ENCODE data around the gene SACS.

DNA sequence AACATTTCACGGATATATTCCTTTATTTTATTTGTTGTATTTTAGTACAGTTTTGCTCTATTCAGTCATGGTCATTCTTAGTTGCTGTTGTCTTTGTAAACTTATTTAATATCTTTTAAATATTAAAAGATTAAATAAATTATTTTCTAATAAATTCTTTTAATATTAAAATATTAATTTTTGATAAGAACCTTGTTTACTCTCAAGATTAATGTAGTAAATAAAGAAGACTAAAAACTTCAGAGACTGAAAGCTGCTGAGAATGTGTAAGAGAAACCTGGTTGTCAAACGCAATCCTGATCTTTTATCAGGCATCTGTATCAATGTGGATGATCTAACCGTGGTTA lies 34.4 kb upstream of the SACS start:
- TF ChIP-seq POLR2AphosphoS5 (IDR thresholded peaks at IDR 0.05) (no peak), EP300 (IDR thresholded peaks at IDR 0.05) (no peak), POLR2A (IDR thresholded peaks at IDR 0.05) (no peak)
- TF ChIP-seq, protein P1, sequence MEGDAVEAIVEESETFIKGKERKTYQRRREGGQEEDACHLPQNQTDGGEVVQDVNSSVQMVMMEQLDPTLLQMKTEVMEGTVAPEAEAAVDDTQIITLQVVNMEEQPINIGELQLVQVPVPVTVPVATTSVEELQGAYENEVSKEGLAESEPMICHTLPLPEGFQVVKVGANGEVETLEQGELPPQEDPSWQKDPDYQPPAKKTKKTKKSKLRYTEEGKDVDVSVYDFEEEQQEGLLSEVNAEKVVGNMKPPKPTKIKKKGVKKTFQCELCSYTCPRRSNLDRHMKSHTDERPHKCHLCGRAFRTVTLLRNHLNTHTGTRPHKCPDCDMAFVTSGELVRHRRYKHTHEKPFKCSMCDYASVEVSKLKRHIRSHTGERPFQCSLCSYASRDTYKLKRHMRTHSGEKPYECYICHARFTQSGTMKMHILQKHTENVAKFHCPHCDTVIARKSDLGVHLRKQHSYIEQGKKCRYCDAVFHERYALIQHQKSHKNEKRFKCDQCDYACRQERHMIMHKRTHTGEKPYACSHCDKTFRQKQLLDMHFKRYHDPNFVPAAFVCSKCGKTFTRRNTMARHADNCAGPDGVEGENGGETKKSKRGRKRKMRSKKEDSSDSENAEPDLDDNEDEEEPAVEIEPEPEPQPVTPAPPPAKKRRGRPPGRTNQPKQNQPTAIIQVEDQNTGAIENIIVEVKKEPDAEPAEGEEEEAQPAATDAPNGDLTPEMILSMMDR (IDR thresholded peaks at IDR 0.05): no peak

Data from sigmoid colon (tissue), 4 donors.